ENCODE measurements around the gene TBC1D4.

DNA sequence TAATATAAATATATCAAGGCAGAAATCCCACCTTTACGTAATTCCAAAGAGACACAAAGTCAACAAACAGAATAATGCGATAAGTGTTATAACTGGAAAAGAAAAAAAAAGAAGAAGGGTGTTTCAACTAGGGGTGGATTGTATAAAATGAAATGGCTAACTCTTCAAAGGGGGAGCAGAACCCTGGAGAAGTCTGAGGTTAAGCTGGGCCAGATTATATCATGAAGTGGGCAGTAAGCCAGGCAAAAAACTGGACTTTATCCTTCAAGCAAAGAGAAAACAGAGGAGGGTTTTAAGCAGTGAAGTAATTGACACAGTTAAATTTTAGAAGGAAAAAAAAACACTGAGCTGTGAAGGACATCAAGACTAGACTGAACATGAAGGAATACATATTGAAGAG, 41.9 kb downstream of the TBC1D4 start:
- TF ChIP-seq POLR2A (IDR thresholded peaks at IDR 0.05) (no peak), POLR2AphosphoS5 (IDR thresholded peaks at IDR 0.05) (no peak)
- TF ChIP-seq, protein P1, sequence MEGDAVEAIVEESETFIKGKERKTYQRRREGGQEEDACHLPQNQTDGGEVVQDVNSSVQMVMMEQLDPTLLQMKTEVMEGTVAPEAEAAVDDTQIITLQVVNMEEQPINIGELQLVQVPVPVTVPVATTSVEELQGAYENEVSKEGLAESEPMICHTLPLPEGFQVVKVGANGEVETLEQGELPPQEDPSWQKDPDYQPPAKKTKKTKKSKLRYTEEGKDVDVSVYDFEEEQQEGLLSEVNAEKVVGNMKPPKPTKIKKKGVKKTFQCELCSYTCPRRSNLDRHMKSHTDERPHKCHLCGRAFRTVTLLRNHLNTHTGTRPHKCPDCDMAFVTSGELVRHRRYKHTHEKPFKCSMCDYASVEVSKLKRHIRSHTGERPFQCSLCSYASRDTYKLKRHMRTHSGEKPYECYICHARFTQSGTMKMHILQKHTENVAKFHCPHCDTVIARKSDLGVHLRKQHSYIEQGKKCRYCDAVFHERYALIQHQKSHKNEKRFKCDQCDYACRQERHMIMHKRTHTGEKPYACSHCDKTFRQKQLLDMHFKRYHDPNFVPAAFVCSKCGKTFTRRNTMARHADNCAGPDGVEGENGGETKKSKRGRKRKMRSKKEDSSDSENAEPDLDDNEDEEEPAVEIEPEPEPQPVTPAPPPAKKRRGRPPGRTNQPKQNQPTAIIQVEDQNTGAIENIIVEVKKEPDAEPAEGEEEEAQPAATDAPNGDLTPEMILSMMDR (IDR thresholded peaks at IDR 0.05), result no peak

Data from prostate gland (tissue), 2 donors.